HUDEP-2 (cell line): ENCODE results near the gene AKAP14.
A peak's percentile ranks its signal among the peaks of the same experiment; 100 is the strongest.
"Not testable (repeated sequence)": the region's sequence is repeated elsewhere in the genome, so short reads cannot be mapped to it uniquely, and the experiment has no call there.

Experiments
- DNase-seq, 76 experiments: peaks; one replicate each; lab custom pipeline; 2025; ENCODE audit not compliant: unreplicated experiment in 76 of 76; lab: John Stamatoyannopoulos, UW

Gene AKAP14

DNA sequence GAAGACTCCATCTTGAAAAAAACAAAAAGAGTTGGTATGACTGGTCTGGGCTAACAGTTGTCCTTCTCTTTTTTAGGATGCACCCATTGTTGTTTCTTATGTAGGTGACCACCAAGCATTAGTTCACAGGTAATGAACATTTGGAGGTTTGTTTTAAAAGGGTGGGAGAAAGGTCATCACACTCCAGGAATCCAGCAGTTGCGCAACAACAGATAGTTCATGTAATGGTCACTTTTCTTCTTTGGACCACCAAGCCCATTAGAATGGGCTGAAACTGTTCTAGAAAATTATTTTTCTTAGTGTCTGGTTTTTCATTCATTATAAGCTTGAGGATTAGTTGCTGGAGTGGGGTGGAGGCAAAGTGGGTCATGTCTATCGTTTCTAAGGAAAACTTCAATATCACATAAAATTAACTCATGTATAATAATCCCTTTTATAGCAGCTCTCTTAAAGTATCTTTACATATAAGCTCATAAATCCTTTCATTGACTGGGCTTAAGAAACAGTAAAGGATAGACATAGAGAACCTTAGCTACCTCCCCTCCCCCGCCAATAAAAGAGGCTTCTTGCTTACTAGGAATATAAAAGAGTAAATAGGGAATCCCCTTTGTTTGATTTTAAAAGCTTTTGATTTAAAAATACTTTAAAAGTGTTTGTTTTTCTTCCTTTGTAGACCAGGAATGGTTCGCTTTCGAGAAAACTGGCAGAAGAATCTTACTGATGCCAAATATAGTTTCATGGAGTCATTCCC lies 24.3 kb downstream of the AKAP14 start:
- no peak for DNase-seq

DNA sequence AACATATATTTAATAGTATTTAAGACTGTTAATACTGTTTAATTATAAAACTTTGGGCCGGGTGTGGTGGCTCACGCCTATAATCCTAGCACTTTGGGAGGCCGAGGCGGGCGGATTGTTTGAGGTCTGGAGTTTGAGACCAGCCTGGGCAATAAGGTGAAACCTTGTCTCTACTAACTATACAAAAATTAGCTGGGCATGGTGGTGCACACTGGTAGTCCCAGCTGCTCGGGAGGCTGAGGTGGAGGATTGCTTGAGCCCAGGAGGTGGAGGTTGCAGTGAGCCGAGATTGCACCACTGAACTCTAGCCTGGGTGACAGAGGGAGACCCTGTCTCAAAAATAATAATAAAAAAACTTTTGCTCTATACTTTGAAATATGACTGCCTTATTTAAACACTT lies 26.7 kb downstream of the AKAP14 start:
- not testable (repeated sequence) for DNase-seq

- no peak for DNase-seq
Observed at GRCh38 chrX:119935215-119935874, 39.7 kb downstream of the AKAP14 start.

DNA sequence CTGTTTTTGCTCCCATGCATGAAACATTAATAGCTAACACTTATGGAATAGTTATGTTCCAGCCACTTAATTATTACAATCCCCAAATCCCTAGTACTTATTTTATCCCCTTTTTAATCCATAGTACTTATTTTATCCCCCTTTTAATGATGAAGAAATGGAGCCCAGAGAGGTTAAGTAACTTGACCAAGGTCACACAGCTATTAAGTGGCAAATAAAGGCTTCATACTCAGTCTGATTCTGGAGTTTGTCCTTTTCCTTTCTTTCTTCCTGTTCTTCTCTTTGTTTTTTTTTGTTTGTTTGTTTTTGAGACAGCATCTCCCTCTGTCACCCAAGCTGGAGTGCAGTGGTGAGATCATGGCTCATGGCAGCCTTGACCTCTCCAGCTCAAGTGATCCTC lies 45.6 kb downstream of the AKAP14 start:
- no peak for DNase-seq

- no peak for DNase-seq
Observed at GRCh38 chrX:119942173-119942819, 46.6 kb downstream of the AKAP14 start.

DNA sequence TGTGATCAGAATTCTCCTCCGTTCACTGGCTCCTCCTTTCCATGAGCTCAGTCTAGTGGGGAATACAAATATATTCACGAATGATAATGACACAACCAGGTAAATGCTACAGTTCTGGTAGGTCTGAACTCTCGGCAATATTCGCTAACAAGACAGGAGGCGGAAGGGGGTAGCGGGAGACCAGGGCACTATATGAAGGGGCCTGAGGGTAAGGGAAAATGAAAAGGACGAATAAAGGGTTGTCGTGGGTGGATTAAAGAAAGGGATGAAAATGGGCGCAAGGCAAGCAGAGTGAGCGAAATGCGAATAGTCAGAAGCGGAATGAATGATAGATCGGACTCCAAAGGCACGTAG lies 47.1 kb downstream of the AKAP14 start:
- DNase-seq, result peak in 5 of 76 experiments; percentile 0 to 29 (median 3)

DNA sequence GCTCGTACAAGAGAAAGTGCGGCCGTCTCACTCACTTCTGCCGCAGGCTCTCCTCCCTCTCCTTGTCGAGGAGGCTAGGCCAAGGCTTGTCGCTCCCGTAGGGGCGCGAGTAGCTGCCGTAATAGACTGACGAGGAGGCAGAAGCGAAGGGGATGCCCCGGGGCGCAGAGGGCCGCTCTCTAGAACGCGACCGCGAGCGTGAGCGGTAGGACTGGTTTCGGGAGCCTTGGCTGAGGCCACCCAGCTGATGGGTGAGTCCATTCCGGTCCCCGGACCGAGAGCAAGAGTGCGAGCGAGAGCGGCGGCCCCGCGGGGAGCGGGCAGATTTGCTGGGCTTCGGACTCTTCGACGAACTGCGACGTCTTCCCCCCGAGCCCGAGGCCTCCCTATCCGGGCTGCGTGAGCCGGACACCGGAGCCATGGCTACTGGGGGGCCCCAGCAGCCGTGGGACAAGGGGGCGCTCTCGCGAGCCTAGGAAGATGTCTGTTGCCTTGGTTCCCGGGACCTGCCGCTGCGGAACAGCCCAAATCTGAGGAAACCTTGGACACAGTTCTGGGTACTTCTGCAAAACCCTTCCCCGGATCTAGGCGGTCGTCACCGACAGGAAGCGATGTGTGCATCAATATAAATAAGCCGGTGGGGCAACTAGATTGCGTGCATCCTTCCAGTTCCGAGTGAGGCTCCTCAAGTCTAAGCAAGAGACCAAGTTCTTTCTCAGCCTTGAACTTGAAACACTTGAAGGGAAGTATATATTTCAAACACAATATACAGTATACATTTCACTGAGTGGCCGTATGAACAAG lies 47.7 kb downstream of the AKAP14 start, which contains the start of gene NKAP:
TSS of gene NKAP (minus strand) at position 567 of the 804 bp plus-strand sequence. CDS start at position 421, 146 bp downstream.
- peak; percentile 1 to 83 (median 62) for DNase-seq

GRCh38 chrX:119945481-119945880 lies 49.8 kb downstream of the AKAP14 start:
- no peak for DNase-seq

DNA sequence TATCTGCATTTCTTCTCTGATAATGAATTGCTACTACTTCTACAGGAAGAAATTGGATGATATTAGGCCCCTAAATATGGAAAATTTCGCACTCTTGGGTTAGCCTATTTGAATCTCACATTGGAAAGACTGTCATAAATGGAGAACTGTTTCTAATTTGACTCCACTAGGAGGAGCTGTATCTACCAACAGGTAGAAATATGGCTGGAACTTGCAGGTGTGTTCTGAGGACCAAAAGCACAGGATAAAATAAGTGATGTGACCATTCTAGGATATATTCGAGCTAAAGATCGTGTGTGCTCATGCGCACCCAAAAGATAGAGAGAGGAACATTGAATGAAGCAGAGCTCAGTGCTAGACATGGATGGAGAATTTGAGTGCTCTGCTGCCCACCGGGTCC lies 52.7 kb downstream of the AKAP14 start:
- DNase-seq, result no peak

GRCh38 chrX:119954374-119954773 lies 58.7 kb downstream of the AKAP14 start:
- DNase-seq, result no peak

GRCh38 chrX:119955807-119956570 lies 60.3 kb downstream of the AKAP14 start:
- DNase-seq, result not testable (repeated sequence)

GRCh38 chrX:119960625-119961024 lies 64.9 kb downstream of the AKAP14 start:
- DNase-seq, result no peak

GRCh38 chrX:119966837-119967236 lies 71.1 kb downstream of the AKAP14 start:
- DNase-seq, result not testable (repeated sequence)
